Measurements from ENCODE around the gene CCDC70.

DNA sequence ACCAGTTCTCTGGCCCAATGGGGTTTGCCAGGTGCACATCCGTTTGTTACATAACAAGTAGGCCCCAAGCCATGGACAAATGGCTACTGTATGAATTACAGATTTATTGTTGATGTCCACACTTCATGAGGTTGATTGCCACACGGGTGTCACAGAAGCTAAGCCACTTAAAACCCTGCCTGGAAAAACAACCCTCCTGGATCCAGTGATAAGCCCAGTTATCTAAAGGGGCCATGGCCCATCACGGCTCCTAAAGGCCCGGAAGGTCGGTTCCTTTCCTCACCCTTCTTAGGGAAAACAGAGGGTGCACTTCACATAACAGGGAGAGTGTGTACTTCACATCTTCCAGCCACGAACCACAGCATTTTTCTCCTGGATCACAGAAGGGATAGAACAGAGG lies 20.9 kb upstream of the CCDC70 start:
- TF ChIP-seq, protein P1, sequence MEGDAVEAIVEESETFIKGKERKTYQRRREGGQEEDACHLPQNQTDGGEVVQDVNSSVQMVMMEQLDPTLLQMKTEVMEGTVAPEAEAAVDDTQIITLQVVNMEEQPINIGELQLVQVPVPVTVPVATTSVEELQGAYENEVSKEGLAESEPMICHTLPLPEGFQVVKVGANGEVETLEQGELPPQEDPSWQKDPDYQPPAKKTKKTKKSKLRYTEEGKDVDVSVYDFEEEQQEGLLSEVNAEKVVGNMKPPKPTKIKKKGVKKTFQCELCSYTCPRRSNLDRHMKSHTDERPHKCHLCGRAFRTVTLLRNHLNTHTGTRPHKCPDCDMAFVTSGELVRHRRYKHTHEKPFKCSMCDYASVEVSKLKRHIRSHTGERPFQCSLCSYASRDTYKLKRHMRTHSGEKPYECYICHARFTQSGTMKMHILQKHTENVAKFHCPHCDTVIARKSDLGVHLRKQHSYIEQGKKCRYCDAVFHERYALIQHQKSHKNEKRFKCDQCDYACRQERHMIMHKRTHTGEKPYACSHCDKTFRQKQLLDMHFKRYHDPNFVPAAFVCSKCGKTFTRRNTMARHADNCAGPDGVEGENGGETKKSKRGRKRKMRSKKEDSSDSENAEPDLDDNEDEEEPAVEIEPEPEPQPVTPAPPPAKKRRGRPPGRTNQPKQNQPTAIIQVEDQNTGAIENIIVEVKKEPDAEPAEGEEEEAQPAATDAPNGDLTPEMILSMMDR (conservative IDR thresholded peaks at IDR 0.05; ENCODE audit: low read depth, low read length) = no peak
- TF ChIP-seq EZH2 (IDR thresholded peaks at IDR 0.05; ENCODE audit: borderline replicate concordance, low read depth, low read length, poor library complexity, severe bottlenecking) = no peak
